Adrenal gland (tissue), 12 donors: ENCODE measurements around the gene PTDSS2. TPM values are rescaled to one million over a fixed set of nuclear protein-coding genes. Genes with fewer than 3 reads are reported as not detected.
"Not testable (repeated sequence)": the region's sequence is repeated elsewhere in the genome, so short reads cannot be mapped to it uniquely, and the experiment has no call there.

Source experiments
- DNase-seq, 7 donors: peaks; one replicate each; pipeline ENCODE4 v3.0.0-alpha.2; 2019 to 2020
- H3K27ac ChIP-seq, 5 donors: fragments of 200-600 bp; sonication (generic) in 4 of 5; 1 replicate in 3 of 5; 2 replicates in 2 of 5; pipeline versions ENCODE4 v1.5.1 to v1.8.0; 2016 to 2020; ENCODE audit warnings: mild to moderate bottlenecking in 1 of 5
- H3K27me3 ChIP-seq: fragments of 200-600 bp; 2 replicates; pipeline ENCODE4 v1.8.0; 2021
- H3K36me3 ChIP-seq, 2 donors: fragments of 200-600 bp; replicated peaks in 1 of 2; 1 replicate in 1 of 2; 2 replicates in 1 of 2; pipeline versions ENCODE4 v1.5.1 to v1.8.0; 2018 to 2022
- H3K4me1 ChIP-seq, 2 donors: fragments of 200-600 bp; replicated peaks in 1 of 2; 1 replicate in 1 of 2; 2 replicates in 1 of 2; pipeline versions ENCODE4 v1.5.1 to v1.8.0; 2018 to 2021
- H3K4me3 ChIP-seq, 4 donors: fragments of 200-600 bp; sonication (generic) in 3 of 4; one replicate each; pipeline ENCODE4 v1.5.1; 2016 to 2018
- H3K9me3 ChIP-seq, 3 donors: fragments of 200-600 bp; sonication (generic) in 1 of 3; replicated peaks in 1 of 3; 1 replicate in 2 of 3; 2 replicates in 1 of 3; pipeline versions ENCODE4 v1.5.1 to v1.8.0; 2016 to 2021
- CTCF ChIP-seq, 6 experiments: fragments of 450-650 bp in 4 of 6; fragments of 200-600 bp in 2 of 6; sonication (generic) in 1 of 6; IDR thresholded peaks; 1 replicate in 5 of 6; 2 replicates in 1 of 6; pipeline versions ENCODE4 v1.5.1 to v1.8.0; 2016 to 2021; ENCODE audit warnings: antibody characterized with exemption in 6 of 6, mild to moderate bottlenecking in 2 of 6, moderate library complexity in 1 of 6
- POLR2A ChIP-seq, 2 donors: fragments of 450-650 bp; IDR thresholded peaks; one replicate each; pipeline ENCODE4 v1.6.1; 2017; ENCODE audit warnings: antibody characterized with exemption in 2 of 2, mild to moderate bottlenecking in 2 of 2, moderate library complexity in 1 of 2
- WGBS, 4 donors: extraction: QIAGEN DNeasy Blood & Tissue Kit in 2 of 4; methylation state at CpG; one replicate each; pipeline versions ENCODE4 v1.1.5 to v1.1.7; 2013 to 2017; 5-methylcytosine and 5-hydroxymethylcytosine counted together
- intact Hi-C, 2 donors: fragments of 100-400 bp; cut with DNase I; formaldehyde crosslinking; loops; one replicate each; pipeline versions ENCODE4 v1.14.1 to v1.15.0; 2022 to 2023
- polyA plus RNA-seq, 3 donors: library from polyadenylated mRNA; stranded (reverse); fragments of 200-250 nt in 2 of 3; fragments of 350-450 nt in 1 of 3; fragmentation: Illumina TruSeq in 1 of 3; extraction: RNeasy Lipid Tissue Mini Kit (QIAGEN cat#74804) in 1 of 3; gene quantifications; one replicate each; pipeline ENCODE4 v1.2.3, GENCODE V29; 2013 to 2014
- total RNA-seq, 9 donors: library from RNA; depleted of rRNA in 4 of 9; stranded (reverse); fragments of >200 nt in 4 of 9; fragments of 120-200 nt in 1 of 9; fragmentation: NEBNext Ultra II Directional in 1 of 9; extraction: Animal tissue kit (Norgen Biotek cat#: 25700) in 1 of 9; gene quantifications; one replicate each; pipeline versions ENCODE4 v1.1.0 to v1.2.4, GENCODE V29; 2013 to 2023
- donor health status: healthy with polysubstance abuse.
- donor health status: Bipolar disorder and iron deficiency.
- donor health status: DM: yes; HTN: yes; CAD: no.
- donor health status: DM: no; HTN: no; CAD: no.
- donor health status: DM: no; HTN: no; CAD: no.
- donor health status: DM: yes; HTN: yes; CAD: no.

Gene PTDSS2
- total and polyA plus RNA-seq, 12 donors = 11.0 to 109 (median 44.7) TPM

- H3K27me3 ChIP-seq = no peaks in the 10 kb centered on the region
- no peak overlapping the region for H3K27ac ChIP-seq
- H3K4me3 ChIP-seq = no peak overlapping the region
- H3K9me3 ChIP-seq = no peaks in the 10 kb centered on the region
- no peak for TF ChIP-seq POLR2A (IDR thresholded peaks at IDR 0.05)
- no peak for TF ChIP-seq CTCF (IDR thresholded peaks at IDR 0.05)
- no peaks in the 10 kb centered on the region for H3K36me3 ChIP-seq
- DNase-seq = no peak
- intact Hi-C loops = no loop called here
- 92 to 96% (median 95%) methylated on average over 5 to 6 of the region's 6 CpGs for WGBS, 4 donors
- H3K4me1 ChIP-seq = peaks cover 0 to 3% of the 10 kb centered on the region in 2 donors
Measured at GRCh38 chr11:515131-515530, 65.1 kb downstream of the PTDSS2 start.

GRCh38 chr11:516400-516799, 66.3 kb downstream of the PTDSS2 start:
- 94 to 96% (median 95%) methylated on average over 4 of the region's 4 CpGs for WGBS, 4 donors
- no peaks in the 10 kb centered on the region for H3K36me3 ChIP-seq
- H3K9me3 ChIP-seq = no peaks in the 10 kb centered on the region
- H3K4me3 ChIP-seq = no peak overlapping the region
- no peak overlapping the region for H3K27ac ChIP-seq
- no peaks in the 10 kb centered on the region for H3K27me3 ChIP-seq
- intact Hi-C loops = no loop called here
- no peak for DNase-seq
- H3K4me1 ChIP-seq = peaks cover 0 to 3% of the 10 kb centered on the region in 2 donors
- TF ChIP-seq CTCF (IDR thresholded peaks at IDR 0.05) (no peak), POLR2A (IDR thresholded peaks at IDR 0.05) (no peak)

GRCh38 chr11:516918-517685, 67.0 kb downstream of the PTDSS2 start:
- intact Hi-C loops, H3K36me3 ChIP-seq, H3K9me3 ChIP-seq, H3K27ac ChIP-seq, H3K27me3 ChIP-seq, H3K4me3 ChIP-seq, H3K4me1 ChIP-seq: not testable (repeated sequence)
- DNase-seq = peak in 3 of 7 donors; percentile 8 to 24 (median 21)
- 93 to 97% (median 96%) methylated on average over 13 to 43 of the region's 43 CpGs for WGBS, 4 donors

GRCh38 chr11:518463-519202, 68.6 kb downstream of the PTDSS2 start:
- 6 to 19% (median 9%) methylated on average over 37 to 74 of the region's 74 CpGs for WGBS, 4 donors
- Histone ChIP-seq H3K4me3 (no peak overlapping the region), H3K27ac (peak overlapping the region in 4 of 5 donors; percentile 27 to 71 (median 61)), H3K4me1 (peaks cover 0 to 3% of the 10 kb centered on the region in 2 donors), H3K36me3 (no peaks in the 10 kb centered on the region), H3K27me3 (no peaks in the 10 kb centered on the region), H3K9me3 (no peaks in the 10 kb centered on the region)
- TF ChIP-seq CTCF (IDR thresholded peaks at IDR 0.05) (peak; percentile 51 to 100 (median 82)), POLR2A (IDR thresholded peaks at IDR 0.05) (peak in 1 of 2 donors; percentile 42)
- DNase-seq = peak; percentile 84 to 95 (median 93)
- intact Hi-C loops = no loop called here
